Astrocyte (in vitro differentiated cells and primary cell): Measurements from ENCODE around the gene ZFAND6. TPM values are rescaled to one million over a fixed set of nuclear protein-coding genes. Genes with fewer than 3 reads are reported as not detected.

Experiments
- DNase-seq: peaks from one replicate; pipeline ENCODE4 v3.0.0-alpha.2; 2010; ENCODE audit warnings: low read depth
- FAIRE-seq: peaks from 2 replicates; lab custom pipeline; 2011; peaks lifted over from hg19 to GRCh38; lab: Jason Lieb, UNC
- H2AFZ ChIP-seq: 2 replicates; pipeline ENCODE4 v1.6.0; 2012; ENCODE audit warnings: low read depth, low read length, inconsistent platforms
- H3K27ac ChIP-seq: 2 replicates; pipeline ENCODE4 v1.5.1; 2011; ENCODE audit warnings: low read depth, low read length, inconsistent platforms
- H3K27me3 ChIP-seq: 2 replicates; pipeline ENCODE4 v1.6.0; 2011; ENCODE audit warnings: low read length, inconsistent platforms; ENCODE audit not compliant: insufficient read depth
- H3K36me3 ChIP-seq: 2 replicates; pipeline ENCODE4 v1.5.1; 2011; ENCODE audit warnings: low read length, inconsistent platforms; ENCODE audit not compliant: insufficient read depth
- H3K4me1 ChIP-seq: 2 replicates; pipeline ENCODE4 v1.5.1; 2011; ENCODE audit warnings: low read length, inconsistent platforms; ENCODE audit not compliant: insufficient read depth
- H3K4me2 ChIP-seq: 2 replicates; pipeline ENCODE4 v1.6.0; 2012; ENCODE audit warnings: low read length, inconsistent platforms
- H3K4me3 ChIP-seq: 2 replicates; pipeline ENCODE4 v1.5.1; 2011; ENCODE audit warnings: low read depth, mild to moderate bottlenecking, low read length, inconsistent platforms; ENCODE audit not compliant: insufficient read depth
- H3K79me2 ChIP-seq: 2 replicates; pipeline ENCODE4 v1.6.0; 2012; ENCODE audit warnings: mild to moderate bottlenecking, low read length, inconsistent platforms; ENCODE audit not compliant: insufficient read depth
- H3K9ac ChIP-seq: 2 replicates; pipeline ENCODE4 v1.6.0; 2012; ENCODE audit warnings: mild to moderate bottlenecking, low read length, inconsistent platforms
- H3K9me3 ChIP-seq: 2 replicates; pipeline ENCODE4 v1.5.1; 2012; ENCODE audit warnings: low read depth, mild to moderate bottlenecking, low read length, inconsistent platforms; ENCODE audit not compliant: insufficient read depth
- H4K20me1 ChIP-seq: 2 replicates; pipeline ENCODE4 v1.6.0; 2012; ENCODE audit warnings: low read length, inconsistent platforms; ENCODE audit not compliant: insufficient read depth
- H3K27ac Mint-ChIP-seq: one replicate; pipeline ENCODE4 v1.8.0; 2021; ENCODE audit warnings: mild to moderate bottlenecking, mixed read lengths; ENCODE audit not compliant: unreplicated experiment
- H3K27me3 Mint-ChIP-seq: one replicate; pipeline ENCODE4 v1.8.0; 2021; ENCODE audit warnings: low read depth, mixed read lengths; ENCODE audit not compliant: unreplicated experiment
- H3K36me3 Mint-ChIP-seq: one replicate; pipeline ENCODE4 v1.8.0; 2021; ENCODE audit warnings: low read depth, mixed read lengths; ENCODE audit not compliant: unreplicated experiment
- H3K4me1 Mint-ChIP-seq: one replicate; pipeline ENCODE4 v1.8.0; 2021; ENCODE audit warnings: low read depth, mixed read lengths; ENCODE audit not compliant: unreplicated experiment
- H3K4me3 Mint-ChIP-seq: one replicate; pipeline ENCODE4 v1.8.0; 2021; ENCODE audit warnings: mild to moderate bottlenecking, moderate library complexity, mixed read lengths; ENCODE audit not compliant: unreplicated experiment
- H3K9me3 Mint-ChIP-seq: one replicate; pipeline ENCODE4 v1.8.0; 2021; ENCODE audit warnings: mild to moderate bottlenecking, mixed read lengths; ENCODE audit not compliant: unreplicated experiment
- CTCF ChIP-seq: IDR thresholded peaks from 2 replicates; pipeline ENCODE4 v1.5.1; 2011; ENCODE audit warnings: low read depth, mild to moderate bottlenecking, inconsistent platforms, low read length, moderate library complexity; ENCODE audit not compliant: insufficient read depth
- EZH2 ChIP-seq: IDR thresholded peaks from 2 replicates; pipeline ENCODE4 v1.6.1; 2012; ENCODE audit warnings: mild to moderate bottlenecking, low read length, inconsistent platforms; ENCODE audit not compliant: insufficient read depth
- total RNA-seq: library from RNA; stranded (reverse); gene quantifications from 2 replicates; pipeline ENCODE4 v1.2.1, GENCODE V29; 2021

The ZFAND6 gene
- total RNA-seq, 1 donor from 2014 or later: 70.0 TPM

- H3K27me3 ChIP-seq: no peaks in the 10 kb centered on the region
- Mint-ChIP-seq H3K4me3 (no peak overlapping the region), H3K9me3 (peaks cover 11% of the 10 kb centered on the region), H3K36me3 (no peaks in the 10 kb centered on the region), H3K27ac (no peak overlapping the region), H3K4me1 (peaks cover 4% of the 10 kb centered on the region), H3K27me3 (no peaks in the 10 kb centered on the region)
- H3K4me3 ChIP-seq: no peak overlapping the region
- H2AFZ ChIP-seq: no peak overlapping the region
- H4K20me1 ChIP-seq: no peaks in the 10 kb centered on the region
- H3K79me2 ChIP-seq: no peaks in the 10 kb centered on the region
- no peaks in the 10 kb centered on the region for H3K4me1 ChIP-seq
- no peak overlapping the region for H3K27ac ChIP-seq
- TF ChIP-seq EZH2 (no peak), CTCF (no peak)
- no peak for DNase-seq
- no peaks in the 10 kb centered on the region for H3K36me3 ChIP-seq
- H3K9me3 ChIP-seq: no peaks in the 10 kb centered on the region
- no peak for FAIRE-seq
- H3K9ac ChIP-seq: no peak overlapping the region
- no peak overlapping the region for H3K4me2 ChIP-seq
Observed at GRCh38 chr15:80026310-80026709, 33.2 kb upstream of the ZFAND6 start.

- no peak for FAIRE-seq
- Mint-ChIP-seq H3K4me3 (no peak overlapping the region), H3K9me3 (peaks cover 11% of the 10 kb centered on the region), H3K27me3 (no peaks in the 10 kb centered on the region), H3K4me1 (peaks cover 4% of the 10 kb centered on the region), H3K27ac (peak overlapping the region; percentile 19), H3K36me3 (no peaks in the 10 kb centered on the region)
- Histone ChIP-seq H2AFZ (no peak overlapping the region), H3K36me3 (no peaks in the 10 kb centered on the region), H3K4me1 (no peaks in the 10 kb centered on the region), H3K4me2 (no peak overlapping the region), H4K20me1 (no peaks in the 10 kb centered on the region), H3K9me3 (no peaks in the 10 kb centered on the region), H3K27me3 (no peaks in the 10 kb centered on the region), H3K4me3 (no peak overlapping the region), H3K27ac (no peak overlapping the region), H3K9ac (no peak overlapping the region), H3K79me2 (no peaks in the 10 kb centered on the region)
- no peak for DNase-seq
- no peak for TF ChIP-seq CTCF
- TF ChIP-seq EZH2: no peak
Observed at GRCh38 chr15:80026754-80027153, 32.7 kb upstream of the ZFAND6 start.

- Histone ChIP-seq H3K4me3 (no peak overlapping the region), H4K20me1 (no peaks in the 10 kb centered on the region), H3K4me1 (peaks cover 11% of the 10 kb centered on the region), H3K27ac (no peak overlapping the region), H3K4me2 (no peak overlapping the region), H3K79me2 (no peaks in the 10 kb centered on the region), H3K36me3 (no peaks in the 10 kb centered on the region), H3K9me3 (no peaks in the 10 kb centered on the region), H3K9ac (no peak overlapping the region), H3K27me3 (no peaks in the 10 kb centered on the region), H2AFZ (no peak overlapping the region)
- no peak overlapping the region for H3K4me3 Mint-ChIP-seq
- DNase-seq (no peak), FAIRE-seq (no peak)
- no peak for TF ChIP-seq CTCF
- no peak for TF ChIP-seq EZH2
- H3K4me1 Mint-ChIP-seq: peaks cover 14% of the 10 kb centered on the region
- H3K27me3 Mint-ChIP-seq: no peaks in the 10 kb centered on the region
- no peaks in the 10 kb centered on the region for H3K36me3 Mint-ChIP-seq
- no peak overlapping the region for H3K27ac Mint-ChIP-seq
- peaks cover 6% of the 10 kb centered on the region for H3K9me3 Mint-ChIP-seq
Observed at GRCh38 chr15:80028937-80029336, 30.5 kb upstream of the ZFAND6 start.
